Measurements from ENCODE around the gene DAAM1. TPM values are rescaled to one million over a fixed set of nuclear protein-coding genes. Genes with fewer than 3 reads are reported as not detected.

Gene DAAM1
- total and polyA plus RNA-seq, 2 donors (not counting 1 experiment from before 2014, with no cell fraction given): 11.2 to 34.3 TPM

DNA sequence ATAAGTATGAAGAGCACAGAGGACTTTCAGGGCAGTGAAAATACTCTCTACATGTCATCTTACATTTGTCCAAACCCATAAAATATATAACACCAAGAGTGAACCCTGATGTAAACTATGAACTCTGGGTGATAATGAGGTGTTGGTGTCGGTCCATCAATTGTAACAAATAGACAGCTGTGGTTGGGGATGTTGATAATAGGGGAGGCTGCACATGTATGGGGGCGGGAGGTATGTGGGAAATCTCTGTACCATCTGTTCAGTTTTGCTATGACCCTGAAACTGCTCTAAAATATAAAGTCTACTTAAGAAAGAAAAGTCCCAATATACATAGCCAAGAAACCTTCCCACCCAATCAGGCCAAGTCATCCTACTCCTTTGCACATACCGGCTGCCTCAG, 188.2 kb downstream of the DAAM1 start:
- Histone ChIP-seq H3K27me3 (replicated peaks in 1 of 4; ENCODE audit: control extremely low read depth in 1 of 4, control insufficient read depth in 3 of 4, insufficient read depth in 4 of 4, low read length in 3 of 4) (no peaks in the 10 kb centered on the region), H3K4me1 (ENCODE audit: control insufficient read depth in 2 of 2, insufficient read depth in 2 of 2, low read length in 2 of 2) (no peaks in the 10 kb centered on the region), H3K9ac (ENCODE audit: low read length) (no peak overlapping the region), H3K79me2 (ENCODE audit: control insufficient read depth, insufficient read depth, low read length) (no peaks in the 10 kb centered on the region), H3K27ac (ENCODE audit: low read length in 2 of 2) (no peak overlapping the region), H4K20me1 (ENCODE audit: control insufficient read depth, insufficient read depth, low read length, poor library complexity, severe bottlenecking) (no peaks in the 10 kb centered on the region), H3K4me3 (ENCODE audit: control extremely low read depth in 1 of 5, extremely low read depth in 1 of 5, insufficient read depth in 1 of 5, low read depth in 2 of 5, low read length in 4 of 5) (no peak overlapping the region), H2AFZ (ENCODE audit: insufficient read depth, low read depth, low read length, poor library complexity, severe bottlenecking) (no peak overlapping the region), H3K9me3 (ENCODE audit: control extremely low read depth in 1 of 3, control insufficient read depth in 2 of 3, insufficient read depth in 1 of 3, low read length in 2 of 3) (no peaks in the 10 kb centered on the region), H3K36me3 (replicated peaks in 1 of 2; ENCODE audit: control extremely low read depth in 1 of 2, control insufficient read depth in 1 of 2, extremely low read depth in 1 of 2, insufficient read depth in 2 of 2, low read length in 1 of 2) (no peaks in the 10 kb centered on the region), H3K4me2 (replicated peaks; ENCODE audit: low read depth, low read length, poor library complexity, severe bottlenecking) (no peak overlapping the region)
- CTCF ChIA-PET: interaction anchor here (1.1 kb wide), 1 partner anchor 250 kb away, joined by 4 read pairs; no protein-coding TSS in a partner anchor
- POLR2A ChIA-PET: no interaction called here
- TF ChIP-seq, protein P1, sequence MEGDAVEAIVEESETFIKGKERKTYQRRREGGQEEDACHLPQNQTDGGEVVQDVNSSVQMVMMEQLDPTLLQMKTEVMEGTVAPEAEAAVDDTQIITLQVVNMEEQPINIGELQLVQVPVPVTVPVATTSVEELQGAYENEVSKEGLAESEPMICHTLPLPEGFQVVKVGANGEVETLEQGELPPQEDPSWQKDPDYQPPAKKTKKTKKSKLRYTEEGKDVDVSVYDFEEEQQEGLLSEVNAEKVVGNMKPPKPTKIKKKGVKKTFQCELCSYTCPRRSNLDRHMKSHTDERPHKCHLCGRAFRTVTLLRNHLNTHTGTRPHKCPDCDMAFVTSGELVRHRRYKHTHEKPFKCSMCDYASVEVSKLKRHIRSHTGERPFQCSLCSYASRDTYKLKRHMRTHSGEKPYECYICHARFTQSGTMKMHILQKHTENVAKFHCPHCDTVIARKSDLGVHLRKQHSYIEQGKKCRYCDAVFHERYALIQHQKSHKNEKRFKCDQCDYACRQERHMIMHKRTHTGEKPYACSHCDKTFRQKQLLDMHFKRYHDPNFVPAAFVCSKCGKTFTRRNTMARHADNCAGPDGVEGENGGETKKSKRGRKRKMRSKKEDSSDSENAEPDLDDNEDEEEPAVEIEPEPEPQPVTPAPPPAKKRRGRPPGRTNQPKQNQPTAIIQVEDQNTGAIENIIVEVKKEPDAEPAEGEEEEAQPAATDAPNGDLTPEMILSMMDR (IDR thresholded peaks at IDR 0.05): no peak
- H3K27ac Mint-ChIP-seq: no peak overlapping the region
- no peak for DNase-seq
- H3K9me3 Mint-ChIP-seq (ENCODE audit: insufficient read depth): no peaks in the 10 kb centered on the region
- H3K4me1 Mint-ChIP-seq: no peaks in the 10 kb centered on the region
- H3K4me3 Mint-ChIP-seq: no peak overlapping the region
- H3K27me3 Mint-ChIP-seq: no peaks in the 10 kb centered on the region
- 91% methylated on average over 1 of the region's 3 CpGs for WGBS (ENCODE audit: insufficient coverage)
- no peak for ATAC-seq (ENCODE audit: low read depth)
- intact Hi-C loops (cut with micrococcal nuclease): no loop called here

DNA sequence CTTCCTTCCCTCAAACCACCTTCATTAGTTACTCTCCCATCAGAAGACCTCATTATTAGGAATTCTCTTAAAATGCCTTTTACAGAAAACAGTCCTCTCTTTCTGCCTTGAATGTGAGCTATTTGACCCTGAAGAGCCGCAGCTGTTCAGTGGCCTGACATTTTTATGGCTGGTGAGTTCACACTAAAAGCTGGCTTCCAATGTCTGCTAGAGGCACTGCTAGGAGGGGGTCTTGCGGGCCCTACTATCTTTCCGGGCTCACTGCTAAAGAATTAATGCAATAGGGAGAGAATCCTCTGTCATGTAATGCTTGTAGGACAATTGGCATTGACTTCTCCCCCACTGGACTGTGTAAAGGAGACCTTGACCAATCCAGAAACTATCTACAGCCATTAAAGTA, 189.0 kb downstream of the DAAM1 start:
- ChIA-PET POLR2A (no interaction called here), CTCF (interaction anchor here (1.1 kb wide), 1 partner anchor 251 kb away, joined by 4 read pairs; no protein-coding TSS in a partner anchor)
- Mint-ChIP-seq H3K4me3 (no peak overlapping the region), H3K27me3 (no peaks in the 10 kb centered on the region), H3K9me3 (ENCODE audit: insufficient read depth) (peaks cover 2% of the 10 kb centered on the region), H3K4me1 (no peaks in the 10 kb centered on the region), H3K27ac (no peak overlapping the region)
- Histone ChIP-seq H3K4me3 (ENCODE audit: control extremely low read depth in 1 of 5, extremely low read depth in 1 of 5, insufficient read depth in 1 of 5, low read depth in 2 of 5, low read length in 4 of 5) (no peak overlapping the region), H3K9ac (ENCODE audit: low read length) (no peak overlapping the region), H3K4me2 (replicated peaks; ENCODE audit: low read depth, low read length, poor library complexity, severe bottlenecking) (no peak overlapping the region), H3K9me3 (ENCODE audit: control extremely low read depth in 1 of 3, control insufficient read depth in 2 of 3, insufficient read depth in 1 of 3, low read length in 2 of 3) (no peaks in the 10 kb centered on the region), H3K36me3 (replicated peaks in 1 of 2; ENCODE audit: control extremely low read depth in 1 of 2, control insufficient read depth in 1 of 2, extremely low read depth in 1 of 2, insufficient read depth in 2 of 2, low read length in 1 of 2) (no peaks in the 10 kb centered on the region), H3K27me3 (replicated peaks in 1 of 4; ENCODE audit: control extremely low read depth in 1 of 4, control insufficient read depth in 3 of 4, insufficient read depth in 4 of 4, low read length in 3 of 4) (no peaks in the 10 kb centered on the region), H2AFZ (ENCODE audit: insufficient read depth, low read depth, low read length, poor library complexity, severe bottlenecking) (no peak overlapping the region), H3K4me1 (ENCODE audit: control insufficient read depth in 2 of 2, insufficient read depth in 2 of 2, low read length in 2 of 2) (no peaks in the 10 kb centered on the region), H4K20me1 (ENCODE audit: control insufficient read depth, insufficient read depth, low read length, poor library complexity, severe bottlenecking) (no peaks in the 10 kb centered on the region), H3K79me2 (ENCODE audit: control insufficient read depth, insufficient read depth, low read length) (no peaks in the 10 kb centered on the region), H3K27ac (ENCODE audit: low read length in 2 of 2) (no peak overlapping the region)
- TF ChIP-seq EZH2 (IDR thresholded peaks at IDR 0.05; ENCODE audit: borderline replicate concordance, insufficient read depth, low read depth, low read length, poor library complexity, severe bottlenecking): no peak
- TF ChIP-seq, protein P1 (IDR thresholded peaks at IDR 0.05): no peak
- intact Hi-C loops (cut with micrococcal nuclease): no loop called here
- no peak for DNase-seq
- ATAC-seq (ENCODE audit: low read depth): no peak
- WGBS (ENCODE audit: insufficient coverage): 100% methylated on average over 3 of the region's 3 CpGs
